Measurements from ENCODE around the gene CLK3.

DNA sequence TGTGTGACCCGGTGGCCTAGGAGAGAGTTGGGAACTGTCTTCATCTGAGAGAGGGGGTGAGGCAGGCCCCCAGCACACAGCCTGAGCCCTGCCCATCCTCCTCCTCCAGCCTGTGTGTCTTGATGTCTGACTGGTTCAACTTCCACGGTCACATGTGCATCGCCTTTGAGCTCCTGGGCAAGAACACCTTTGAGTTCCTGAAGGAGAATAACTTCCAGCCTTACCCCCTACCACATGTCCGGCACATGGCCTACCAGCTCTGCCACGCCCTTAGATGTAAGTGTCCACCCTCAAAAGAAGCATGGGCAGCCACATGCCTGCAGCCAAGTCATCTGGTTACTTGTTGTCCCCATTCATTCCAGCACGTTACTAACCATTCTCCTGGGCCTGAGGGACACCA is 10.1 kb downstream of the CLK3 start:
- no peak for TF ChIP-seq POLR2A (IDR thresholded peaks at IDR 0.05)
- TF ChIP-seq, protein P1, sequence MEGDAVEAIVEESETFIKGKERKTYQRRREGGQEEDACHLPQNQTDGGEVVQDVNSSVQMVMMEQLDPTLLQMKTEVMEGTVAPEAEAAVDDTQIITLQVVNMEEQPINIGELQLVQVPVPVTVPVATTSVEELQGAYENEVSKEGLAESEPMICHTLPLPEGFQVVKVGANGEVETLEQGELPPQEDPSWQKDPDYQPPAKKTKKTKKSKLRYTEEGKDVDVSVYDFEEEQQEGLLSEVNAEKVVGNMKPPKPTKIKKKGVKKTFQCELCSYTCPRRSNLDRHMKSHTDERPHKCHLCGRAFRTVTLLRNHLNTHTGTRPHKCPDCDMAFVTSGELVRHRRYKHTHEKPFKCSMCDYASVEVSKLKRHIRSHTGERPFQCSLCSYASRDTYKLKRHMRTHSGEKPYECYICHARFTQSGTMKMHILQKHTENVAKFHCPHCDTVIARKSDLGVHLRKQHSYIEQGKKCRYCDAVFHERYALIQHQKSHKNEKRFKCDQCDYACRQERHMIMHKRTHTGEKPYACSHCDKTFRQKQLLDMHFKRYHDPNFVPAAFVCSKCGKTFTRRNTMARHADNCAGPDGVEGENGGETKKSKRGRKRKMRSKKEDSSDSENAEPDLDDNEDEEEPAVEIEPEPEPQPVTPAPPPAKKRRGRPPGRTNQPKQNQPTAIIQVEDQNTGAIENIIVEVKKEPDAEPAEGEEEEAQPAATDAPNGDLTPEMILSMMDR (IDR thresholded peaks at IDR 0.05), result no peak

All from Peyer's patch (tissue), 4 donors.